Activated CD8-positive, alpha-beta memory T cell treated with anti-CD3 and anti-CD28 coated beads, Interleukin-2, amount 50 U/mL, for 24 hours (primary cell): ENCODE results near the gene PAMR1.

Experiments used
- DNase-seq: peaks from one replicate; pipeline ENCODE4 v3.0.0-alpha.2; 2020; ENCODE audit errors: extremely low read depth

PAMR1 gene

GRCh38 chr11:35402751-35403660, 122.4 kb downstream of the PAMR1 start:
- DNase-seq, result no peak

GRCh38 chr11:35398881-35399280, 126.5 kb downstream of the PAMR1 start:
- no peak for DNase-seq

GRCh38 chr11:35394941-35395340, 130.5 kb downstream of the PAMR1 start:
- no peak for DNase-seq

GRCh38 chr11:35393098-35393497, 132.3 kb downstream of the PAMR1 start:
- no peak for DNase-seq

GRCh38 chr11:35391922-35392688, 133.3 kb downstream of the PAMR1 start:
- peak; percentile 66 for DNase-seq

- DNase-seq, result no peak
These were observed 134.4 kb downstream of the PAMR1 start for GRCh38 chr11:35390737-35391682.

GRCh38 chr11:35389897-35390465, 135.4 kb downstream of the PAMR1 start:
- no peak for DNase-seq

GRCh38 chr11:35389112-35389511, 136.3 kb downstream of the PAMR1 start:
- DNase-seq, result no peak

- DNase-seq, result no peak
These were observed 137.4 kb downstream of the PAMR1 start for GRCh38 chr11:35388061-35388460.

- no peak for DNase-seq
These were observed 138.1 kb downstream of the PAMR1 start for GRCh38 chr11:35387111-35387982.

- no peak for DNase-seq
These were observed 141.5 kb downstream of the PAMR1 start for GRCh38 chr11:35383953-35384352.
